8988T (cell line): ENCODE measurements around the gene A1BG.

Experiments
- DNase-seq: peaks from one replicate; pipeline ENCODE4 v3.0.0; 2011

A1BG gene, protein sequence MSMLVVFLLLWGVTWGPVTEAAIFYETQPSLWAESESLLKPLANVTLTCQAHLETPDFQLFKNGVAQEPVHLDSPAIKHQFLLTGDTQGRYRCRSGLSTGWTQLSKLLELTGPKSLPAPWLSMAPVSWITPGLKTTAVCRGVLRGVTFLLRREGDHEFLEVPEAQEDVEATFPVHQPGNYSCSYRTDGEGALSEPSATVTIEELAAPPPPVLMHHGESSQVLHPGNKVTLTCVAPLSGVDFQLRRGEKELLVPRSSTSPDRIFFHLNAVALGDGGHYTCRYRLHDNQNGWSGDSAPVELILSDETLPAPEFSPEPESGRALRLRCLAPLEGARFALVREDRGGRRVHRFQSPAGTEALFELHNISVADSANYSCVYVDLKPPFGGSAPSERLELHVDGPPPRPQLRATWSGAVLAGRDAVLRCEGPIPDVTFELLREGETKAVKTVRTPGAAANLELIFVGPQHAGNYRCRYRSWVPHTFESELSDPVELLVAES

DNA sequence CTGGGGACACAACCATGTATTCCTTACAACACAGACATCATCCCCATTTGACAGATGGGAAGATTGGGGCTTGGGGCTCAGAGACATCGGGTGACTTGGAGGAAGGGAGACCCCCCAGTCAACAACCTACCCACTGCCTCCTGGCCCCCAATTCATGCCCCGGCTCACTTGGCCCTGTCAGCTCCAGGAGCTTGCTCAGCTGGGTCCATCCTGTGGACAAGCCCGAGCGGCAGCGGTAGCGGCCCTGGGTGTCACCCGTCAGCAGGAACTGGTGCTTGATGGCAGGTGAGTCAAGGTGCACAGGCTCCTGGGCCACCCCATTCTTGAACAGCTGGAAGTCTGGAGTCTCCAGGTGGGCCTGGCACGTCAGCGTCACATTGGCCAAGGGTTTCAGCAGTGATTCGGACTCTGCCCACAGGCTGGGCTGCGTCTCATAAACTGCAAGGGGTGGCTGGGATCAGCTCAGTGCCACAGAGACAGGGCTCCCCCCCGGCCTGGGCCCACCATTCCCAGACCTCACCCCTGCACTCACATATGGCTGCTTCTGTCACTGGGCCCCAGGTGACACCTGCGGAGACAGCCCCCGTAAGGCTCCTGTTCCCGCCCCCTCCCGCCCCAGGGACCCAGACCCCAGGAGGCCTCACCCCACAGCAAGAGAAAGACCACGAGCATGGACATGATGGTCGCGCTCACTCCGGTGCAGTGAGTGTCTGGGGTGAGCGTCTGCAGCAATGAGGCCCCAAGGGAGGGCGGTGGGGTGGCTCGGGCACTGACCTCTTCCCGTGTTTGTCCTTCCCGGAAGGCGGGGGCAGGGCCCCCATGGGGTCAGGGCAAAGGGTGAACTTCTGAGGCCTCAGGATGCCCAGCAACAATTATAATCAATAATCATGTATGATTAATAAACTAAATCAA is at the start of gene A1BG:
Gene A1BG, minus strand, starts transcription at position 733 of the 912 bp plus-strand sequence. Its CDS starts 55 bp downstream, at position 678.
- DNase-seq, result no peak

DNA sequence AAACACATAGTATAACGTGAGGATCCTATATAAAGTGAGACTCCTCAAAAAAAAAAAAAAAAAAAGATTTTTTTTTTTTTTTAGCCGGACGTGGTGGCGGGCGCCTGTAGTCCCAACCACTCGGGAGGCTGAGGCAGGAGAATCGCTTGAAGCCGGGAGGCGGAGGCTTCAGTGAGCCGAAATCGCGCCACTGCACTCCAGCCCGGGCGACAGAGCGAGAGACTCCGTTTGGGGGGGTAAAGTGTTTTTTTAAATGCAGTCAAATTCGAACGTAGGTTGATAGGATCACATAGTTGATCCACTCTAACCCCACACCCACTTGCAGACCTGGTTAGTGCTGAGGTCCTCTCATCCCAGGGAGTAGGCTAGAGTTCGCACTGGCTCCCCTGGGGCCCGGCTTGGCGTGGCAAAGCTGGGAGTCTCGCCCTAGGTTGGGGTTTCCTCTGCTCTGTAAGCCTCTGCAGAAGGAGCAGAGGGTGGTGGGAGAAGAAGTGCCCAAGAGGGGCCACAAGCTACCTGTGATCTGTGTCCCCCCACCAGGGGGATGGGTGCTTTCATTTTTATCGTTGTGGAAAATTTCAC is 48.6 kb upstream of the A1BG start:
- DNase-seq, result no peak

DNA sequence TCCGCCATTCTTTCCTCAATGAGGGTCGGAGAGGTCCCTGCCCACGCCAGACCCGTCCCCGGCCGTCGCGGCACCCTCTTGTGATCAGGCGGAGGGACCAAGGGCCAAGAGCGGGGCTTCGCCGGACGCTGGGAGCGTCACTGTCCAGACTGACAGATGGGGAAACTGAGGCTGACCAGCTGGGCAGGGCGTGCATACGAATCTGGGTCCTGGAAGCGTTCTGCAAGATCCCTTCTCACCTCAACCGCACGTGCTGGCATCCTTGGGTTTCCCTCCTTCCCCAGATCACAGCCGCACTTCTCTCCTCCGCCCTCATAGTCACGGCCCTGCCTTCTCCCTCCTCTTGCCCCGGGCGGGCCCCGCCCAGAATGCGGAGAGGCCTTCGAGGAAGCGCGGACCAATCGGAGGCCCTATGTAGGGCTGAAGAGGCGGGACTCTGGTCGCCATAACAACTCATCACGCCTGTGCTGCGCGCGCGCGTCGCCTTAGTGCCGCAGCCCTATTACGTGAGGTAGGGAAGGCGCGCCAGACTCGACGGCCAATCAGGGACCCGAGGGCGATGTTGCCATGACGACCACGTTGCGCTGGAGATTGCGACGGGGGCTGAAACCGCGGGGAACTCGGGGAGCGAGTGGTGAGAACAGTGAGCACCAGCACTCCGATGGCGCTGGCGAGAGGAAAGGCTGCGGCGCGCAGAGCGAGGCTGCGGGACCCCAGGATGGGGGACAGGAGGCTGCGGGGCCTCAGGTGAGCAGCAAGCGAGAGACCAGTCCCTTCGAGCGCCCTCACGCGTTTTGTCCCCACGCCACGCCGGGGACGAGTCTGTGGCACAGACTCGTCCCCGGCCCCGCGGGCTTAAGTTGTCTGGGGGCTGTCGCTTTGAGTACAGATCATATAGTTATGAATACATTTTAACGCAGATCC is 47.9 kb upstream of the A1BG start:
- DNase-seq, result peak; percentile 97

DNA sequence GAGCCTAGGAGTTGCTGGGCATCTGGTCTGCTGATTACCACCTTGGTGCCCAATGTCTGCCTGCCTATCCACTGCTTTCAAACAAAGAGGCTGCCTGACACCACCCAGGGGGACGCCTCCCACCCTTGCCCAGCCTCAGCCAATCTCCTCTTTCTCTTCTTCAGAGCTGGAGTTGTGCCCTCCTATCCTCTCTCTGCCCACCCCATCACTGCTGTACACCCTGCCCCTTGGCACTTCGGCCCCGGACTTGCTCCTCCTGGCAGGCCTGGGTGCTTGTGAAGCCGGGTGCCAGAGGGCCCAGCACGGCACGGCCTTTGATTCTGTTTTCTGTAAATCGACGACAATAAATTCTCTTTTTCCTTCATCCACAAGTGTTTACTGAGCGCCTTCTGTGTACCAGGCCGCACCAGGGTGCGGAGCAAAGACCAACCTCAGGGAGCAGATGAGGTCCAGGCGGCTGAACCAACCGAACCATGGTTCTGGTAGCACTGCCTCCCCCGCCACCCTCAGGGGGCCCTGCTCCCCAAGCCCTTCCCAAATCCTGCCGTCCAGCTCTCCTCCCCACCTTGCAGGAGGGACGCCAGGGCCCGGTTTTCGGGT is 47.1 kb upstream of the A1BG start:
- DNase-seq, result no peak

DNA sequence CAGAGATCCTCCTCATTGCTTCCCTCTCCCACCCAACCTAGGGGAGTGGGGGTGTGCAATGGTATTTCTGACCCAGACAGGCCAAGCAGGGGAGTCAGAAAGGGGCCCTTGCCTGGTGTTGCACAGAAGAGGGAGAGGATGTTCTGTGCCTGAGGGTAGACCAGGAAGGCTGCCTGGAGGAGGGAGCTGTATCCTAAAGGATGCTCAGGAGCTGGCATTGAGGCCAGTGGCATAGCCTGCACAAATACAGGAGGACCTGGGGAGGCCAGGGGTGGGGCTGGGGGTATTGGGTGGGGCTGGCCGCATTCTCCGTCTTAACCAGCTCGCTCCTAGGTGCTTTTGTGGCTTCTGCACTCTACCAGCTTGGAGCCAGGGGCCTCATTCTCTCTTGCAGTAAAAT is 46.6 kb upstream of the A1BG start:
- no peak for DNase-seq

DNA sequence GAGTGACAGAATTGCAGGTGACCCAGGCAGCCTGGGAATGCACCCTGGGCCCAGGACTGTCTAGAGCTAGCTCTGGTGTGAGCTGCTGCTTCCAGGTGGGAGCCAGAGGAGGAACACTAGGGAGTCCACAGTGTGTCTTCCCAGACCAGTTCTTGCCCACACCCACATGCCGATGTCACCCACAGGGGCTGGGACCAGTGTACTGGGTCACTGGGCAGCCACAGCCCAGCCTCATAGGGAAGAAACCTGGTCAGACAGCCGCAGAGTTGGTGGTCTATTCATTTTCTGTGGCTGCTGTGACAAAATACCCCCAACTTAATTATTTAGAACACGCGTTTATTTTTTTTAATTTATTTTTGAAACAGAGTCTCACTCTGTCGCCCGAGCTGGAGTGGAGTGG is 45.3 kb upstream of the A1BG start:
- DNase-seq, result no peak

DNA sequence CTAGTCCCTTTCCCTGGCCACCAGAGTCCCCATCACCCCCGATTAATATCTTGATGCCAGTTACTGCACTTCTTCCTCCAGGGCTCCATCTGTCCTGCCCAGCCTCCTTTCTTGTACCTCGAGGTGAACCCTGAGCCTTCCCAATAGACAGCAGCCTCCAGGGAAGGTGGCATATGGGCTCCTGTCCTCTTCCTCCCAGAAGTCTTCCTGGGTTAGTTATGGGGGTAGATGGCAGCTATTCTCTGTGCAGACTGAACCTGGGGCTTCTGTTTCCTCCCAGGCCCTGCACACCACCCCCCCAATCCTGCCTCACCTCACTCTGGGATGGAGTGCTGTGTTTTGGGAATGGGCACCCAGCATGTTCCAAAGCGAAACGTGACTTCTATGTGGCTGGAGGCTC is 44.8 kb upstream of the A1BG start:
- no peak for DNase-seq

DNA sequence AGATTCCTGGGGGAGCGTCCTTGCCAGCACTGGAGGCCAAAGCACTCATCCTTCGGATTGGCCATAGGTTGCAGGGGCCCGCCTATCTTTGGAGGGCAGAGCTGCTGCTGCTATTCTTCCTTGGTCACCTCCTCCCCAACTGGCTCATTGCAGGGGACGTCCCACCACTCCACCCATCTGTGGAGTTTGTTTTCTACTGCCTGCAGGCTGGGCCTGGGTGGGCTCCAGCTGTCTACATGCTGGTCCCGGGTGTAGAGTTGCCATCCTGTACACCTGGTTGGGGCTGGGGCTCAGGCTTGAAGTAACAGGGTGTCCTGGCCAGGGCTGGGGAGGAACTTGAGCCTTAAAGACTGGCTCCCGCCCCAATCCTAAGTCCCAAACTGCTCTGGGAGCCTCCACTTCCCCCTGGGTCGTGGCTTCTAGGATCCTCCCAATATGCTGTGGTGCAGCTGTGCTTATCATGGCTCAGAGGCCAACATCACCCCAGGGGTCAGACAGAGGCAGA is 44.3 kb upstream of the A1BG start:
- DNase-seq, result no peak

DNA sequence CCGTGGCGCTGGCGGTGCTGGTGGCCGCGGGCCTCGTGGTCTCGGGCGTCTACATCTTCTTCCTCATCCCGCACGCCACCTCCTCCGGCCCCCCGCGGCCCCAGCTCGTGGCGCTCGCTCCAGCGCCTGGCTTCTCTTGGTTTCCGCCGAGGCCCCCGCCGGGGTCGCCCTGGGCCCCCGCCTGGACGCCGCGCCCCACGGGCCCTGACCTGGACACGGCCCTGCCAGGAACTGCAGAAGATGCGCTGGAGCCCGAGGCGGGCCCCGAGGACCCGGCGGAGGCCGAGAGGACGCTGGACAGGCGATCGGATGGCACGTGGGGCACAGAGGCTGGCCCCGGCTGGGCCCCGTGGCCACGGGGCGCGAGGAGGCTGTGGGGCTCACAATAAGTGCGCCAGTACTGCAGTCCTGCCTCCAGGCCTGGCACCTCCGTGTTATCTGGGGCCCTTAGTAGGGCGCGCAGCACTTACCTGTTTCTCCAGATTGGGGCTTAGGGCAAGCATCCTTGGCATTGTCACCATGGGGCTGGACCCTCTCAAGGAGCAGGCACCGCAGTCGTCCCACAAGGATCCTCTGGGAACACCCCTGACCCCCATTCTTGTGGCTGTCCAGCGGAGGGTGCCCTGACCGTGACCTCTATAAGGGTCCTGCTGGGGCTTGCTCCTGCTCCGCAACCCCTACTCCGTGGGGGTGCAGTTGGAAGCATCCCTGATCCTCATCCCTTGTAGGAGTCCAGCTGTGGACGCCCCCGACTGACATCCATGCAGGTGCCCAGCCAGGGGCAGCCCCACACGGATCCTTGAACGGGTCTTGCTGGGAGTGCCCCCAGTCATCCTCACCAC is 43.6 kb upstream of the A1BG start:
- DNase-seq, result no peak

DNA sequence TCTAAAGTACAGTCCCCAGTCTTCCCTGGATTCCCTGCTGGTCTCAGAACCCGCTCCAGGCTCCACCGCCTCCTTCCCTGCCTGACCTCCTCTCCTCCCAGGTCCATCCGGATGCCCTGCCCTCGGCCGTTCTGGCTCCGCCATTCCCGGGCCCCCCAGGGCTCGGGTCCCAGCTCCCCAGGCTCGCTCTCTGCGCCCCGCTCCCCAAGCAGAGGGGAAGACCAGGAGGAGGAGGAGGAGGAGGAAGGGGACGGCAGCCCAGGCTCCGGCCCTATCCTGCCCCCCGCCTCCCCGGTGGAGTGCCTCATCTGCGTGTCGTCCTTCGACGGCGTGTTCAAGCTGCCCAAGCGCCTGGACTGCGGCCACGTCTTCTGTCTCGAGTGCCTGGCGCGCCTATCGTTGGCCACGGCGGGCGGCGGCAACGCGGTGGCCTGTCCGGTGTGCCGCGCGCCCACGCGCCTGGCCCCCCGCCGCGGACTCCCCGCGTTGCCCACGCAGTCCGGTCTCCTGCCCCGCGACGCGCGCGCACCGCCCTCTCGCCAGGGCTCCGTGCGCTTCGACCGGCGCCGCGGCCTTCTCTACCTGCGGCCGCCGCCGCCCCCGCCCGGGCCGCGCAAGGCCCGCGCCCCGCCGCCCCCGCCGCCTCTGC is 42.8 kb upstream of the A1BG start:
- peak; percentile 45 for DNase-seq

DNA sequence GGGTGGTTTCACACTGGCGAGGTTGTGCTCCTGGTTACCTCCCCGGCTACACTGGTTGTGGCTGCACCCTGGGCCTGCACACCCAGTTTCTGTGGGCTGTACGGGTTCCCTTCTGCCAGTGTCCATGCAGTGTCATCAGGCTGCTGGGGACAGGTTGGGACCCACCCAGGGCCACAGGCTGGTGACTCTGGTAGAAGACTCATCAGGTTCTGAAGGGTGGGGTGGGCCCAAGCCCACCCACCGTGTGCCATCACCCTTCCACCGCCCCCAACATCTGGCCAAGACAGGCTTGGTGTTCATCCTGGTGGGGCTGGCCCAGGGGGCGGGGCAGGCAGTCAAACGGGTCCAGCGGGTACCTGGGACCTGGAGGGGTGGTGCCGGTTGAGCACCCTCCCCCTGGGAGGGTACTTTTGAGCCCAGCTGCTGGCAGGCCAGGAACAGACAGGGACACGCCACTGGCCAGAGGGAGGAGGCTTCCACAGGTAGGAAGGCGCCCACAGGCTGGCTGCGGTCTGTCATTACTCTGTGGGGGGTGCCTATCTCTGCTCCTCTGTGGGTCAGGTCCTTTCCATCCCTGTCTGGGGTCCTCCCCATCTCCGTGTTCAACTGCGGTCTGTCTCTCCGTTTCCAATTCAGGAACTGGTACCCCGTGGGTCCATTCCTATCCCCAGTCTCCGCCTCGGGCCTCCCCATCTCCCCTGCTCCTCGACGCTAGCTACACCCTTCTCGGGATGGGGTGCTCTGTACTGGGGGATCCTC is 42.1 kb upstream of the A1BG start, which contains the start of gene RNF225:
Gene RNF225, plus strand, starts transcription at position 437 of the 759 bp plus-strand sequence. CDS start 434 bp downstream, outside the sequence.
- DNase-seq, result peak; percentile 69

DNA sequence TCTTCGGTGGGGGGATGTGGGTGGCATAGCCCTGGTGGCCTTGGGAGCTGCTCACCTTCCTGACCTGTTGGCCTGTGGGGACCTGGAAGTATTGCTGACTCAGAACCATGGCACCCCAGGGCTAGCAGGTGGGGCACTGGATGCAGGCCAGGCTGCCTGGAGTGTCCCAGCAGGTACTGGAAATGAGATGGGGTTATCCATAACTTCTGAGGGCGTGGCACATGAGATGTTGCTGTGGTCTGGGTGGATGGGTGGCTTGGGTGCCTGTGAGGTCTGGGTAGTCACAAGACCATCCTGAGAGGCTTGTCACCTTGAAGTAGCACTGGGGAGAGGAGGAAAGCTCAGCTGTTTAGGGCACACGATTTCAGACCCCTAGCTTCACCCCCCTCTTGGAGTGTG is 41.5 kb upstream of the A1BG start:
- no peak for DNase-seq

DNA sequence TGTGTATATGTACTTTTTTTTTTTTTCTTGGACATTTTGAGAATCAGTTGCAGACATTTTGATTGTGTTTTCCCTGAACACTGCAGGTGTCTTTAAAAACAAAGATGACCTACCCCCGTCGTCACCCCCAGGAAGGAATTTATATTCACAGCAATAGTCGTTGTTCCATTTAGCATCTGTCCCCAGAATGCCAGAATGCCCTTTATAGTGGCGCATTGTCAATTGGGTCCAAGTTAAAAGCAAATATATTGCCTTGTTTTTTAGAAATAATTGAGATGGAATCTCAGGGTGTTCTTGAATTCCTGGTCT is 40.4 kb upstream of the A1BG start:
- peak; percentile 1 for DNase-seq

DNA sequence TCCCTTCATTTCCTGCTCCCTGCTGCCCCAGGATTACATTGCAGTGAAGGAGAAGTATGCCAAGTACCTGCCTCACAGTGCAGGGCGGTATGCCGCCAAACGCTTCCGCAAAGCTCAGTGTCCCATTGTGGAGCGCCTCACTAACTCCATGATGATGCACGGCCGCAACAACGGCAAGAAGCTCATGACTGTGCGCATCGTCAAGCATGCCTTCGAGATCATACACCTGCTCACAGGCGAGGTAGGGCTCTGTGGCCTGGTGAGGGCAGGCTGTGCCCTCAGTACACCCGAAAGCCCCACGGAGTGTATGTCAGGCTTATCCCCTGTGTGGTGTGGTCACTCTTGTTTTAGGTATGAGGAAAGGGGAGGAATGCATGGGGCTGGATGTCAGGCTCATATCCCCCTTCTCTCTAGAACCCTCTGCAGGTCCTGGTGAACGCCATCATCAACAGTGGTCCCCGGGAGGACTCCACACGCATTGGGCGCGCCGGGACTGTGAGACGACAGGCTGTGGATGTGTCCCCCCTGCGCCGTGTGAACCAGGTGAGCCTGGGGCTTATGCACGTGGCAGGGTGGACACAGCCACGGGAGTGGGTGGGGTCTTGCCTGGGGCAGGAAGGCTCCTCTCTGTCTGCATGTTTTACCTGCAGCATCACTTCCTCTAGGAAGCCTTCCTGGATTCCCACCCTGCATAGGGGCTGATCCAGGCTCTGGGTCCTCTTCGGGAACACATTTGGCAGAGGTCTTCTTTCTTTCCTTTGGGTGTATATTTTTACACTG is 39.8 kb upstream of the A1BG start:
- peak; percentile 28 for DNase-seq

DNA sequence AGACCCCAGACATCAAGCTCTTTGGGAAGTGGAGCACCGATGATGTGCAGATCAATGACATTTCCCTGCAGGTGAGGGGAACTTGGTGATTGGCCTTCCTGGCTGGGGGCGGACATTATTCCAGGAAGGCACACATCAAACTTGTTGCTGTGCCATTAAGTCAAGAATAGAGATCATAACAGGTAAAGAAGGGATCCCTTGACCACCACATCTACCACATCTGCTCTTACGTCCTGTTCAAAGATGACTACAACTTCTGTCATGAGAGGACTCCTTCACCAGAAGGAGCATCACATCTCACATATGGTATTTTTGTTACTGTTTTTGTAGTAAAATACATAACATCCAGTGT is 34.9 kb upstream of the A1BG start:
- DNase-seq, result no peak

DNA sequence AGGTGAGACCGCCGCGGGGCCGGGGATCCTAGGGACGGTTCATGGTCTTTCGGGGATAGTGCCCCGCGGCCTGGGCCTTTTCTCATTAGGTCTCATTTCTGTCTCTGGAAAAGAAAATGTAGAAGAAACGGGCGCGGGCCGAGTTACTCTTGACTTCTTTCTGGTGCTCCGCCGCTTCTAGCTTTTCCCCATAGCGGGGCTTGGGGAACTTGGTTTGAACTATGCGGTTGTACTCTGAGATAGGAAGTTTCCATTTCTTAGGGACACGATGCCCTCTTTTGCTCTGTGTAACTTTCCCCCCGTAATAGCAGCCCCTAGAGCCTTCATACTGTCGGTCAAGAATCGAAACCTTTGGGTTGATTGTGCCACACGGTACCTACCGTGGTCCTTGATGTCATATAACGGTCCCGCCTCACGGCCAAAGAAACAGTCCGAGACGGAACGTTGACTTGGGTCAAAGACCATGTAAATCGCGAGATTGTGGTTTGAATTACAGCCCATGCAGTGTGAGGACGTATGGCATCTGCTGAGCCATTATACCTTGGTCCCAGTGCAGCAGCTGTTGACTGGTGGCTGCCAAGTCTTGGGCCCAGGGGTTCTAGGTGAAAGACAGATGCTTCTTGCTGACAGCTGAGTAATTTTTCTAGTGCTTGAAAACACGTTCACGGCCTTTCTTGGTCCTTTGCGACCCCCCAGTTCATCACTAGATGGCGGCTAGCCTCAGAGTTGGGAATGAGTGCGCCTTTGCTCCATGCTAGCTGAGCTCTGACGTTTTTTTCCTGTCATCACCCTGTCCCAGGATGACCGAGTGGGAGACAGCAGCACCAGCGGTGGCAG is 34.3 kb upstream of the A1BG start:
- no peak for DNase-seq

DNA sequence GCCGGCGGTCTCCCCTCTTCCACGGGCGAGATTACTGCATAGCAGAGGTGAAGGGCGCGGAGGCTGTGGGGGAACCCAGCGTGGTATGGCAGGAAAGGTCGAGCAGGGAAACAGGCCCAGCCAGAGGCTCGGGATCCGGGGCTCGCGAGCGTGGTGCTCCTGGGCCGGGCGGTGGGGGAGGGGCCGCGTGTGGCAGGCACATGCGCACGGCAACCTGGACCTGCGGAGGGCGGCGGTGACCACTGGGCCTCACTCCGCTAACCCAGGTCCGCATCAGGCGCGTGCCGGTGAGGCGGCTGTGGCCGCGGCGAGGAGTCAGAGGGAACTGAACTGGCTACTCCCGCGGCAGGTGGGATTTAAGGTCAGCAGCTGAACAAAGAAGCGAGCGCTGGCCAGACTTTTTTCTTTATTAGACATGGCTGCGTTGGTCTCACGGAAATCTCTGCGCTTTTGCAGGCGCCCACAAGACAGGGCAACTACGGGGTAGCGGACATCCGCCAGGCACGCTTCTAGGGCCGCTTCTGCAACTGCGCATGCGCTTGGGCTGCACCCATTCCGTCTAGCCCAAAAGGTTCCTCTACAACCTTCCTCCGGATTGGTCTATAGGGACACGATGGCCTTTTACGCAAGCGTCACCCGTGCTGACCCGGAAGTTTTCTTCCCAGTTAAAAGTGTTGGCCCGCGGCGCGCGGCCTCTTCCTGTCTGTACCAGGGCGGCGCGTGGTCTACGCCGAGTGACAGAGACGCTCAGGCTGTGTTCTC is 33.5 kb upstream of the A1BG start, which contains the start of gene RPS5:
Gene RPS5, plus strand, starts transcription at position 694 of the 762 bp plus-strand sequence. CDS start 869 bp downstream, outside the sequence.
- DNase-seq, result peak; percentile 91
